HG02763 (cell line): Measurements from ENCODE around the gene IFITM5.
A peak's percentile ranks its signal among the peaks of the same experiment; 100 is the strongest.
"Not testable (repeated sequence)": the region's sequence is repeated elsewhere in the genome, so short reads cannot be mapped to it uniquely, and the experiment has no call there.

Experiments used
- ATAC-seq: cut with Tn5 transposase; IDR thresholded peaks from one replicate; pipeline ENCODE4 v1.9.1; 2021; ENCODE audit warnings: mild to moderate bottlenecking, moderate library complexity; ENCODE audit not compliant: unreplicated experiment

IFITM5 gene

GRCh38 chr11:296171-297050 lies 2.9 kb downstream of the IFITM5 start:
- ATAC-seq: no peak

DNA sequence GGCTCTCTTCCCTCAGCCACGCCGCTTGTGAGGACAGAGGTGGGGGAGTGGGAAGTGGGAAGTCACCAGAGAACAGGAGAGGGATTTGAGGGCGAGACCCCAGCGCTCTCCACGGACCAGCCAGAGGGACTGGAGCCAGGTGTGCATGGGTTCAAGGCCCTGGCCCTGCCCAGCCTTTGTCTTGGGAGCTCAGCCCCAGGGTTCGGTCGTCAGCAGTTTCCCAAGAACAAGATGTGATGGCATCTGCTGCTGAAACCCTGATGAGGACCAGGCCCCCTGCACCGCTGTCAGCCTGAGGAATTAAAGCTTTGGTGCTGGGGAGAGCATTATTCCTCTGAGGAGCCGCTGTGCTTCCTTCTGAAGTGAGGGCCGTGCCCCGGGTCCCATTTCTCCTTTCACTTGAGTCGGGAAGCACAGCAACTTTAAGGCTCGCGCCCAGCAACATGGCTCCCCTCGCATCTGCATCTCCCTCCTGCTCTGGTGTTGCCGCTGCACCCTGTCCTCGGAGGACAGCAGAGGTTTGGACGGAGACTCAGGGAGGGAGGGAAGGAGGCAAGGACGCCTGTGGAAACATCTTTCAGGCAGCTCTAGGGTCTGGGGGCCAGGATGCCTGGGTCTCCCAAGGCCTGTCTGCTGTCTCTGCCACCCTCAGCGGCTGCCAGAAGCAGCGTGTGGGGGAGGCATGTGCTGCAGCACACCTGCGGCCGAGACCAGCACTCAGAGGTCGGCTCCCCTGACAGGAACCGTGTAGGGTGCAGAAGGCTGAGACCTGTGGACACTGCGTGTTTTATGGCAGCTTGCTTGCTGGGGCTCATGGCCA lies 3.8 kb downstream of the IFITM5 start:
- no peak for ATAC-seq

DNA sequence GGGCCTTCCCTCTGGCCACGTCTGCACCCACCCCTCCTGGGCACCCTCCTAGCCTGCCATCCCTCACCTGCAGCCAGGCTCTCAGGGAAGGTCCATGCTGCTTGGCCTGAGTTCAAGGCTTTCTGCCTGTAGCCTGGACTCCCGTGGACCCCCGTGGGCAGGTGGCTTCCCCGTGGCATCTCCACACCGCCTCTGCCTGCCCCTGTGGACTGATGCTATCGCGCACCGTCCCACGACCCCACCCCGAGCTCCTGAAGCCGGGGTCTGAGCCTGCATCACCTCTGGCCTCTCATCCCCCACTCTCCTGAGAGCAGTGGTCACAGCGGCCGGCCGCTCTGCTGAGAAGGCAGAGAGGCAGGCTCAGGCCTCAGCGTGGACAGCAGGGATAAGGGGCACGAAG lies 4.5 kb downstream of the IFITM5 start:
- ATAC-seq: no peak

GRCh38 chr11:293852-294661 lies 5.3 kb downstream of the IFITM5 start:
- no peak for ATAC-seq

DNA sequence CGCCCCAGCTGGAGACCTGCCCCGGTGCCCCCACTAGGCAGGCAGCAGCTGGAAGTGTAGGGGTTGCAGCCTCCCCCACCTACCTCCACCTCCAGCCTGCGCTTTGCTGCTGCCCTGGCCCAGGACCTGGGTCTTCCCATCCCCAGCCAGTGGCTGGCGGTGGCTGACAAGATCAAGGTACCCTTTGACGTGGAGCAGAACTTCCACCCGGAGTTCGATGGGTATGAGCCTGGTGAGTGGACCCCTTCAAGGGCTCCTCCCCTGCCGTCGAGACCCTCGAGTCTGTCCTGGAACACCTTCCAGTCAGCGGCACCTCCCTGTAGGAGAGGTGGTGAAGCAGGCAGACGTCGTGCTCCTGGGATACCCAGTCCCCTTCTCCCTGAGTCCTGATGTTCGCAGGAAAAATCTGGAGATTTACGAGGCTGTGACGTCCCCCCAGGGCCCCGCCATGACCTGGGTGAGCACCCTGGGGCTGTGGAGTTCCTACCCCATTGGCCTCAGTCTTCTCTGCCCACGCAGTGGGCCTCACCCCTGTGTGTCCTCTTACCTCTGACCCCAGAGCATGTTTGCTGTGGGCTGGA lies 6.0 kb downstream of the IFITM5 start:
- no peak for ATAC-seq

GRCh38 chr11:292211-293121 lies 6.9 kb downstream of the IFITM5 start:
- ATAC-seq: no peak

GRCh38 chr11:291281-292210 lies 7.8 kb downstream of the IFITM5 start:
- ATAC-seq: no peak

GRCh38 chr11:290621-291231 lies 8.6 kb downstream of the IFITM5 start:
- ATAC-seq: no peak

DNA sequence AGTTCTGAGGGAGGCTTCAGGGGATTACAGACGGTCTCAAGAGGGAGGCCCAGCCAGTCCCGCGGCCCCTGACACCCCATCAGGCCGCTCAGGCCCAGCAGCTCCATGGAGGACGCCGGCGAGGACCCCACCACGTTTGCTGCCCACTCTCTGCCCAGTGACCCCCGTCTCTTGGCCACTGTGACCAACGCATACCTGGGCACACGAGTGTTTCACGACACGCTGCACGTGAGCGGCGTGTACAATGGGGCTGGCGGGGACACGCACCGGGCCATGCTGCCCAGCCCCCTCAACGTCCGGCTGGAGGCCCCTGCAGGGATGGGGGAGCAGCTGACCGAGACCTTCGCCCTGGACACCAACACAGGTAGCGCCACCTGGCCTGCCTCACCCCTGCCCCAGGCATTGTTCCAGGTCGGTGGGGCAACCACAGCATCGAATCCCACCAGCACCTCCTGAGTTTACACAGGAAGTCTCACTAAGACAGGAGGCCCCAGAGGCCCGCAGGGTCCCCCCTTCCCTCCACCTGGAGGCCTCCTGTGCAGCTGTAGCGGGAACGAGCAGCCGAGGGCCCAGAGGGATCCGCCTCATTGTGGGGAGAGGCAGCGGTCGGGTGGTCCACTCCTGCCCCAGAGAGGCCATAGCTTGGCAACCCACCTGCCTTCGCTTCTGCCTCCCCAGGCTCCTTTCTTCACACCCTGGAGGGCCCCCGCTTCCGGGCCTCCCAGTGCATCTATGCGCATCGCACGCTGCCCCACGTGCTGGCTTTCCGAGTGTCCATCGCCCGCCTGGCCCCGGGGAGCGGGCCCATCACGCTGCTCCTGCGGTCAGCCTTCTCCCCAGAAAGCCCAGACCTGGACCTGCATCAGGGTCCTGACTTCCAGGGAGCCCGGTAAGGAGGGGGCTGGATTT lies 9.4 kb downstream of the IFITM5 start:
- ATAC-seq: no peak

DNA sequence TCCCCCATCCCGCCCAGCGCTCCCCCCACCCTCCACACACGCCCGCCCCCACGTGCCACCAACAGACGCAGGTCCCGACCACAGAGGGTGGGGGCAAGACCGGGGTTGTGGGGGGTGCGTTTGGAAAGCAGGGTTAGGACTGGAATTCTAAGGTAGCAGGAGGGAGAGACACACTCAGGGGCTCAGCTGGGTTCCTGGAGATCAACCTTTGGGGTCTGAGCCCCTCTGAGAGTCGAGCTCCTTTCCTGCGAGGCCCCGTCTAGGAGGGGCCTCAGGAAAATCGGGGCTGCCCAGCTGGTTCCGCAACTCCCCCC lies 10.0 kb downstream of the IFITM5 start:
- no peak for ATAC-seq

DNA sequence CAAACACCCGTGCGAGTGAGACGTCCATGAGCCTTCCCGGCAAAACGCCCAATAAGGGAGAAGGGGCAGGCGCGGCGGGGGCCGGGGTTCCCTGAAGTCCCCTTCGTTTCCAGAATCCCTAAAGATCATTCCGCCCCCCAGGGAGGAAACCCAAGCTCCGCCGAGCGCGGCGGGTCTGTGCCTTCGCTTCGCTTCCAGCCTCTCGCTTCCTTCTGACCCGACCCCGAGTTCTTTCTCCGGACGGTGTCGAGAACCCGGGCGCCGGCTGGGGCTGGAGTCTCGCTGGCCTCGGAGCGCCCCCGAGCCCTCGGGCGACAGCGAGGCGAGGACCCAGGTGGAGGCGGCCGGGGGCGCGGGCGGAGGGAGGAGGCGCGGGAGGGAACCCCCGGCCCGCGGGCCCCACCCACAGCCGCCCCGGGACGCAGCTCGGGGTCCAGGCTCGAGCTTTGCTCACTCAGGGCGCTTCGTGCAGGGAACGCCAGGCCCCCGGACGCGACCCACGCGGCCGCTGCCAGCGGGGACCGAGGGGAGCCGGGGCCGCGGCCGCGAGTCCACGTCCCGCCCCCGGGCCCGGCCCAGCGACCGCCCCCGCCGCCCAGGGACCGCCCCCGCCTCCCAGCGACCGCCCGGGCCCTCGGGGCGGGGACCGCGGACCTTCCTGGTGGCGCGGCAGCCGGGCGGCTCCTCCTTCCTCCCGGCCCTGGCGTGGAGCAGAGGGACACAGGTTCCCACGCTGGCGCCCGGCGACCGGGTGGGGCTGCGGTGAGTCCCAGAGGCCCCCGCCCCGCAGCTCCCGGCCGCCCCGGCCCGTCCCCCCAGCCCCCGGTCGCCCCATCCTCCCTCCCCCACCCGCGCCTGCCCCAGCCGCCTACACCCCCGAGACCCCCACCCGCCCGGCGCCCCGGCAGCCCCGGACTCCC lies 10.6 kb downstream of the IFITM5 start, which contains the start of gene PGGHG:
Gene PGGHG (plus strand): TSS at position 649 of the 920 bp plus-strand sequence. CDS start 691 bp downstream, outside the sequence.
- ATAC-seq: peak; percentile 51

GRCh38 chr11:287821-288477 lies 11.4 kb downstream of the IFITM5 start:
- no peak for ATAC-seq

- ATAC-seq: not testable (repeated sequence)
Measured at GRCh38 chr11:286977-287820, 12.1 kb downstream of the IFITM5 start.

DNA sequence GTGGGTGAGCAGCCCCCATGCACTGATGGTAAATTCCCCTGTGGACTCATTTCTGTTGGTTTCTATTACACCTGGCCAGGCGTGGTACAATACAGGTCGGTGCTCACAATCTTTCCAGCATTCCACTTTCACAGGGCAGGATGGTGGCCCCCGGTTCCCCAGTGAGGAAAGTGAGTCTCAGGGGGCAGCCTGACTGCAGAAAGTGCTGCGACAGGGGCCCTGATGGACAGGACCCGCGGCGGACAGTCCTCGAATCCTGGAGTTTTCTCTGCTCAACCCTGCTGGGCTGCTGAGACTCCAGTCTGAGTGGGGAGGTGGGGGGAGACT lies 13.5 kb downstream of the IFITM5 start:
- ATAC-seq: no peak
